Mesenchymal stem cell (in vitro differentiated cells and primary cell): ENCODE measurements around the gene HUNK.

Experiments used
- DNase-seq: peaks from one replicate; pipeline ENCODE4 v3.0.0-alpha.2; 2013
- H2AFZ ChIP-seq: one replicate; pipeline ENCODE4 v1.6.1; 2013; ENCODE audit warnings: low read depth, mild to moderate bottlenecking, control low read depth, inconsistent platforms, low read length, moderate library complexity
- H2AK5ac ChIP-seq: 2 replicates; pipeline ENCODE4 v1.6.1; 2013; ENCODE audit warnings: low read length, moderate library complexity, mild to moderate bottlenecking, inconsistent platforms; ENCODE audit not compliant: severe bottlenecking
- H2BK120ac ChIP-seq: one replicate; pipeline ENCODE4 v1.6.1; 2013; ENCODE audit warnings: low read depth, mild to moderate bottlenecking, inconsistent platforms, low read length, moderate library complexity
- H2BK12ac ChIP-seq, 2 experiments: one replicate each; pipeline ENCODE4 v1.6.1; 2013; ENCODE audit warnings: inconsistent platforms in 2 of 2, low read length in 2 of 2, mild to moderate bottlenecking in 2 of 2, moderate library complexity in 2 of 2, control low read depth in 1 of 2
- H2BK15ac ChIP-seq: one replicate; pipeline ENCODE4 v1.6.1; 2013; ENCODE audit warnings: mild to moderate bottlenecking, low read depth, inconsistent platforms; ENCODE audit not compliant: poor library complexity, severe bottlenecking
- H2BK5ac ChIP-seq: 2 replicates; pipeline ENCODE4 v1.6.1; 2013; ENCODE audit warnings: low read depth, mild to moderate bottlenecking, low read length, control low read depth, inconsistent platforms; ENCODE audit not compliant: poor library complexity, severe bottlenecking
- H3K14ac ChIP-seq, 2 experiments: one replicate each; pipeline ENCODE4 v1.6.1; 2013; ENCODE audit warnings: inconsistent platforms in 2 of 2, low read length in 2 of 2, control low read depth in 1 of 2, mild to moderate bottlenecking in 1 of 2, moderate library complexity in 1 of 2
- H3K18ac ChIP-seq, 2 experiments: one replicate each; pipeline ENCODE4 v1.6.1; 2013; ENCODE audit warnings: inconsistent platforms in 2 of 2, low read length in 2 of 2, control low read depth in 1 of 2, low read depth in 1 of 2, mild to moderate bottlenecking in 1 of 2
- H3K23ac ChIP-seq, 2 experiments: one replicate each; pipeline ENCODE4 v1.6.1; 2013; ENCODE audit warnings: inconsistent platforms in 2 of 2, low read length in 2 of 2, mild to moderate bottlenecking in 2 of 2, moderate library complexity in 2 of 2, control low read depth in 1 of 2
- H3K27ac ChIP-seq: 2 replicates; pipeline ENCODE4 v1.5.1; 2013; ENCODE audit warnings: mild to moderate bottlenecking, moderate library complexity, low read length, control low read depth, inconsistent platforms; ENCODE audit not compliant: poor library complexity, severe bottlenecking
- H3K27me3 ChIP-seq, 2 experiments: 2 replicates each; pipeline versions ENCODE4 v1.6.1 to v1.7.0; 2013; ENCODE audit warnings: low read length in 2 of 2, mild to moderate bottlenecking in 2 of 2, moderate library complexity in 2 of 2, control low read depth in 1 of 2, inconsistent platforms in 1 of 2; ENCODE audit not compliant: control insufficient read depth in 1 of 2, insufficient read depth in 1 of 2
- H3K36me3 ChIP-seq, 2 experiments: 2 replicates each; pipeline versions ENCODE4 v1.6.1 to v1.7.0; 2013; ENCODE audit warnings: low read length in 2 of 2, control low read depth in 1 of 2, inconsistent platforms in 1 of 2, low read depth in 1 of 2, mild to moderate bottlenecking in 1 of 2; ENCODE audit not compliant: insufficient read depth in 2 of 2, control insufficient read depth in 1 of 2
- H3K4ac ChIP-seq, 2 experiments: one replicate each; pipeline ENCODE4 v1.6.1; 2013; ENCODE audit warnings: inconsistent platforms in 2 of 2, low read length in 2 of 2, mild to moderate bottlenecking in 2 of 2, moderate library complexity in 2 of 2, control low read depth in 1 of 2, low read depth in 1 of 2
- H3K4me1 ChIP-seq: 2 replicates; pipeline ENCODE4 v1.6.1; 2013; ENCODE audit warnings: low read depth, low read length, control low read depth; ENCODE audit not compliant: control insufficient read depth, insufficient read depth
- H3K4me2 ChIP-seq: 2 replicates; pipeline ENCODE4 v1.6.1; 2013; ENCODE audit warnings: low read length, mild to moderate bottlenecking, inconsistent platforms; ENCODE audit not compliant: poor library complexity, severe bottlenecking
- H3K4me3 ChIP-seq, 2 experiments: 2 replicates each; pipeline versions ENCODE4 v1.5.1 to v1.7.0; 2013; ENCODE audit warnings: low read length in 2 of 2, mild to moderate bottlenecking in 2 of 2, control low read depth in 1 of 2, low read depth in 1 of 2; ENCODE audit not compliant: insufficient read depth in 1 of 2
- H3K79me1 ChIP-seq: replicated peaks from 2 replicates; pipeline ENCODE4 v1.6.1; 2013; ENCODE audit warnings: mild to moderate bottlenecking, control low read depth, low read length, inconsistent platforms; ENCODE audit not compliant: poor library complexity, severe bottlenecking
- H3K9ac ChIP-seq: 2 replicates; pipeline ENCODE4 v1.7.0; 2013; ENCODE audit warnings: mild to moderate bottlenecking, low read length, moderate library complexity
- H3K9me3 ChIP-seq: 2 replicates; pipeline ENCODE4 v1.7.0; 2013; ENCODE audit warnings: mild to moderate bottlenecking, low read length; ENCODE audit not compliant: control insufficient read depth
- H4K8ac ChIP-seq: one replicate; pipeline ENCODE4 v1.6.1; 2013; ENCODE audit warnings: inconsistent platforms, mild to moderate bottlenecking, low read length, moderate library complexity
- H4K91ac ChIP-seq: one replicate; pipeline ENCODE4 v1.6.1; 2013; ENCODE audit warnings: mild to moderate bottlenecking, low read length, inconsistent platforms
- WGBS: methylation state at CpG from one replicate; pipeline ENCODE4 v1.1.7; 2013; ENCODE audit warnings: mixed read lengths; 5-methylcytosine and 5-hydroxymethylcytosine counted together

The HUNK gene

GRCh38 chr21:31894457-31894856, 21.6 kb downstream of the HUNK start:
- Histone ChIP-seq H4K91ac (no peak overlapping the region), H2BK120ac (no peak overlapping the region), H3K27ac (no peak overlapping the region), H3K4me2 (no peak overlapping the region), H3K4ac (no peak overlapping the region), H4K8ac (no peak overlapping the region), H3K4me1 (peaks cover 1% of the 10 kb centered on the region), H3K79me1 (no peaks in the 10 kb centered on the region), H2BK5ac (no peak overlapping the region), H3K36me3 (no peaks in the 10 kb centered on the region), H2AFZ (no peak overlapping the region), H3K9ac (no peak overlapping the region), H3K9me3 (no peaks in the 10 kb centered on the region), H2BK12ac (no peak overlapping the region), H3K27me3 (no peaks in the 10 kb centered on the region), H2BK15ac (no peak overlapping the region), H3K14ac (no peak overlapping the region), H3K4me3 (no peak overlapping the region), H3K23ac (no peak overlapping the region), H3K18ac (no peak overlapping the region), H2AK5ac (no peak overlapping the region)
- 54% methylated on average over 2 of the region's 2 CpGs for WGBS
- DNase-seq, result no peak

GRCh38 chr21:31895077-31895835, 22.4 kb downstream of the HUNK start:
- DNase-seq, result peak; percentile 37
- no peak overlapping the region for H3K9ac ChIP-seq
- no peak overlapping the region for H2AFZ ChIP-seq
- H4K8ac ChIP-seq, result no peak overlapping the region
- H4K91ac ChIP-seq, result no peak overlapping the region
- H3K14ac ChIP-seq, result no peak overlapping the region
- 23% methylated on average over 6 of the region's 6 CpGs for WGBS
- H3K4me3 ChIP-seq, result no peak overlapping the region
- H3K79me1 ChIP-seq, result no peaks in the 10 kb centered on the region
- no peak overlapping the region for H2BK5ac ChIP-seq
- no peak overlapping the region for H2BK15ac ChIP-seq
- no peak overlapping the region for H3K18ac ChIP-seq
- no peak overlapping the region for H3K23ac ChIP-seq
- no peaks in the 10 kb centered on the region for H3K9me3 ChIP-seq
- no peaks in the 10 kb centered on the region for H3K27me3 ChIP-seq
- no peak overlapping the region for H3K27ac ChIP-seq
- H3K36me3 ChIP-seq, result no peaks in the 10 kb centered on the region
- H2BK12ac ChIP-seq, result no peak overlapping the region
- no peak overlapping the region for H3K4me2 ChIP-seq
- H3K4me1 ChIP-seq, result peaks cover 1% of the 10 kb centered on the region
- no peak overlapping the region for H2BK120ac ChIP-seq
- no peak overlapping the region for H3K4ac ChIP-seq
- no peak overlapping the region for H2AK5ac ChIP-seq

GRCh38 chr21:31896019-31896418, 23.2 kb downstream of the HUNK start:
- Histone ChIP-seq H2AK5ac (no peak overlapping the region), H2BK15ac (no peak overlapping the region), H3K36me3 (no peaks in the 10 kb centered on the region), H3K4me3 (no peak overlapping the region), H2BK5ac (no peak overlapping the region), H4K91ac (no peak overlapping the region), H3K23ac (no peak overlapping the region), H3K79me1 (no peaks in the 10 kb centered on the region), H3K9me3 (no peaks in the 10 kb centered on the region), H3K27ac (no peak overlapping the region), H3K4ac (no peak overlapping the region), H3K4me1 (peaks cover 1% of the 10 kb centered on the region), H3K14ac (no peak overlapping the region), H2BK12ac (no peak overlapping the region), H3K18ac (peak overlapping the region in 1 of 2 experiments; percentile 41), H3K27me3 (no peaks in the 10 kb centered on the region), H2BK120ac (no peak overlapping the region), H2AFZ (no peak overlapping the region), H3K9ac (no peak overlapping the region), H4K8ac (no peak overlapping the region), H3K4me2 (no peak overlapping the region)
- DNase-seq, result no peak
- 89% methylated on average over 7 of the region's 7 CpGs for WGBS

GRCh38 chr21:31897311-31897710, 24.5 kb downstream of the HUNK start:
- Histone ChIP-seq H3K27me3 (no peaks in the 10 kb centered on the region), H3K4me1 (peaks cover 1% of the 10 kb centered on the region), H3K4me3 (no peak overlapping the region), H3K4ac (no peak overlapping the region), H2BK120ac (no peak overlapping the region), H2AFZ (no peak overlapping the region), H3K4me2 (no peak overlapping the region), H2BK15ac (no peak overlapping the region), H3K36me3 (no peaks in the 10 kb centered on the region), H4K91ac (no peak overlapping the region), H3K18ac (no peak overlapping the region), H3K9ac (peak overlapping the region; percentile 32), H3K14ac (no peak overlapping the region), H4K8ac (no peak overlapping the region), H3K79me1 (no peaks in the 10 kb centered on the region), H2BK5ac (no peak overlapping the region), H3K27ac (no peak overlapping the region), H2AK5ac (no peak overlapping the region), H2BK12ac (no peak overlapping the region), H3K23ac (no peak overlapping the region), H3K9me3 (no peaks in the 10 kb centered on the region)
- 82% methylated on average over 2 of the region's 3 CpGs for WGBS
- no peak for DNase-seq
